HG03066 (cell line): ENCODE results near the gene SMAD3.

ENCODE experiments used
- ATAC-seq: cut with Tn5 transposase; IDR thresholded peaks from one replicate; pipeline ENCODE4 v1.9.1; 2021; ENCODE audit warnings: low read depth; ENCODE audit not compliant: unreplicated experiment

Gene SMAD3

DNA sequence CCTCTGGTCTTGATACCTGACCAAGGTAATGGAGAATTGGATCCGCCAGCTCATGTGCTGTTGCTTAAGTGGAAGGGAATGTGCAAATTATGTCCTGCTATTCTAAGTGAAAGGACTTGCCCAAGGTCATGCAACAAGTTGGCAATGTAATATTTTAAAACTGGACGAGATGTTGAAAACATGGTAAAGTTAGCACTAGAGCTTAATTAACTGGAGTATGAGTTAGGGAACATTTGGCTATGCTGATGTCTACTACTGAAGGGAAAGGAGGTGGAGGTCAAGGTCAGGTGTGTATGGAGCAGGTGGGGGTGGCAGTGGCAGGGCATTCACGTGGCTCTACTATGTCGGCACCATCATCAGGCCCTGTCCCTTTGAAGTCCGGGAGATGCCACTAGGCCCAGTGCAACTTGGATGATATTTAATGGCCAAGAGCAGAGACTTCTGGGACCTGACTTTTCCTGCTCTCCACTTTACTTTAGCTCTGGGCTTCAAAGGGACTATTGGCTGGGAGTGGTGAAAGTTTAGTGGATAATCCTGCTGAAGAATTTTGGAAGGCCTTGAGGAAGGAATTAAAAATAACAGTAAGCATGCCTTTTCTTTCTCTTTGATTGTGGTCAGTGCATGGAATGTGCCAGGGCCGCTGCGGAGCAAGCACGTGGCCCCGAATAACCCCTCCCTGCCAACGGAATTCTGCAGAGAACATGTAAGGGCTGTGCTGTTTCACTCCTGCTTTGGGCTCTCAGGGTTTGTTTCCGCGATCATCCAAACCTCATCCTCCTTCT is 14.9 kb downstream of the SMAD3 start:
- ATAC-seq, result no peak

DNA sequence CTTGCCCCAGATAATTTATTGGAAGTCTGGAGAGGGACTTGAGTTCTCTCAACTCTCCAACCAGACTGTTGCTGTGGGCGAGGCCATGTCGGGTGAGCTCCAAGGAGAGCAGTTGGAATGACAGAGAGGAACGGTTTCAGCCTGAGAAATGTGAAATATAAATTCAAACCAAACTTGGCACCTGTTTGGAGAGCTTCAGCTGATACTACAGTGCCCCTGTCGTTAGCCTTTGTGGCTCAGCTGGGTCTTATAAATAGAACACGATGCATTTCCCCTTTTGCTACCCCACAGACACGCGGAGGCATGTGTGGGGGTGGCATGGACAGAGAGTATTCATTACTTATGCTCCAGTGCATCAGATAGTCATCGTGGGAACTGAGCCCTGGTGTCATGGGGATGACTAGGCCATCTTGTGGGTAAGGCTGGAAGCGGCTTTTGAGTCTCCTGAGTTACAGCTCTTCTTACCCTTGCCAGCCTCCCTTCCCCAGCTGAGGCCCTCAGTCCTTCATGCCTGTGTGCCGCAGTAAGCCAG is 15.6 kb downstream of the SMAD3 start:
- ATAC-seq, result peak; percentile 27

DNA sequence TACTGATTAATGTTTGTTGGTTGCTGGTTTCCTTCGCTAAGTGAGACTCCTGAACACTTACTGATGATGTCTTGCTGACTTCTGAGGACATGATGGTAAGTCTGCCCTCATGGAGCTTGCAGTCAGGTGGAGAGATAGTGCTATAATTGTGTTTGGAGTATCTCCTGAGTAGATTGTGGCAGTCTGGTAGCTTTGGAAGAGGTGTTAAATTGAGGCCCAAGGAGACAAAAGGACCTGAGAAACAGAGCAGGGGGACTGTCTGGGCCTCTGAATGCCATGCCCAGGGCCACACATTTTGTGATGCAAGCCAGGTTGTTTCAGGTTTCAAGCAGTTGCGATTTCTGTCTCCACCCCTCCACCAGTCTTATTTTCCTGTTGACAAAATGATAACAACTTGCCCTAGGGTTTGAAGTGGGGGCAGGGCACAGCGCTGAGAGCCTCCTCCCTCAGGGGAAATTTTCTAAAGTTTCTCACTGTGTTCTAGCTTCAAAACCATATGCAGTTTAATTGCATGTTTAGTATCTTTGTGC is 16.7 kb downstream of the SMAD3 start:
- no peak for ATAC-seq

DNA sequence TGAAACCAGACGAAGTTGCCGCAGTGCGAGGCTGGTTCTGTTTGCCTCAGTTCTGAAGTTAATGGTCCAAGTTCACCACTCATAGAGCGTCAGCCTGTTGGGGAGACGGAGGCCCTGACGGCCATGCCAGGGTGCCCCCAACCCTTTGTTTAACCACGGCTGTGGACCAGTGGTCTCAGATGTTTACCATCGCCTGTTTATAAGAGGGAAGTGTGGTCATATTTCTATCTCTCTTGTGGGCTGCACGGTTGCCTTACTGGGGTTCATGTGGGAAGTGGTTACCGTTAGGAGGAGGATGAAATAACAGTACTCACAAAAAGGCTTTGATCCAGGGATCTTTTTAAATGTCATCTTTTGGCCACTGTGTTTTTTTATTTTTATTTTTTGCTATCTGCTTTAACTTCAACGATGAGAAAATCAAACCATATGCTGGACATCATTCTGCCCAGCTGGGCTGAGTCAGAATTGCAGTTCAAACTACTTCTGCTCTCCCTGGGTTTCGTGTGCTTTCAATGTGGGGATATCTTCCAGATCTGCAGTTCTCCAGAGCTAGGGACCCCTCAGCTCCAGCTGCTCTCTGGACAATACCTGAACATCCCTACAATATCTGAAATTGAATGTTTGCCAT is 17.8 kb downstream of the SMAD3 start:
- no peak for ATAC-seq

DNA sequence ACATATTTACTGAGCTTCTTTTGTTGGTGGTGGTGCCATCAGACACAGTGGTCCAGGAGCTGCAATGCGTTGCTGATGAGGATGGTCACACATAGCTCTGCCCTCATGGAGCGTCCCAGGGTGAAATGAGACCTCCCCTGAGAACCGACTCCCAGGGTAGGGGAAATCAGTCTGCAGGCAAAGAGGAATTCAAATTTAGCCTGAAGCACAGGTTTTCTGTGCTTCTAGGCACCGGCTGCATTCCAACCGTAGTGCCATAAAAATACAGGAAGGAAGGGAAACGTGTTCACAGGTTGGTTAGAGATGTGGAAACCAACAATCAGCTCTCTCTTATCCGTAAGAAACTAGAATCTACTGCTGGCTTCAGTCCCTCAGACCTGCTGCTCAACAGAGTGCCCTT is 19.2 kb downstream of the SMAD3 start:
- no peak for ATAC-seq

DNA sequence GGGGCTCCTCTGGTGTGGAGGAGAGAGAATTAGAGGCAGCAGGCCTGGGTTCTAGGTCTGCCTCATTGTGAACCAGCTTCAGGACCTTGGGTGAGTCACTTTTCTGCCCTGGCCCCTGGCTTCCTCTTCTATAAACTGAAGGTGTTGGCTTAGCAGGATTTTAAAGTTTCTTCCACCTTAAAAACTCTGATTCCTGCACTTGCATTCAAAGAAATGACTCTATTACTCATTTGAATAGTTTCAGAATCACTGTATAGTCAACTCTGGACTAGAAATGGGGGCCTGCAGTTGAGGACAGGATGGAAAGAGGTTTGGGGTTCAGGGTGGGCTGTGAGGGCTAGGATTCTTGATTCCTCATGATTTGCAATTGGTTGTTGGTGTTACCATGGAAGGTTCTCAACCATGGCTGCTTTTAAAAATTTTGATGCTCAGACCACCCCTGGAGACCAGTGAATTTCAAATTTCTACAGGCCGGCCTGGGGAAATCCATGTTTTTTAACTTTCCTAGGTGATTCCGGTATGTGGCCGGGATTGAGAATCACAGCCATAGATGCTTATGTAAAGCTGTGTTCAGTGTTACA is 19.9 kb downstream of the SMAD3 start:
- ATAC-seq, result no peak

DNA sequence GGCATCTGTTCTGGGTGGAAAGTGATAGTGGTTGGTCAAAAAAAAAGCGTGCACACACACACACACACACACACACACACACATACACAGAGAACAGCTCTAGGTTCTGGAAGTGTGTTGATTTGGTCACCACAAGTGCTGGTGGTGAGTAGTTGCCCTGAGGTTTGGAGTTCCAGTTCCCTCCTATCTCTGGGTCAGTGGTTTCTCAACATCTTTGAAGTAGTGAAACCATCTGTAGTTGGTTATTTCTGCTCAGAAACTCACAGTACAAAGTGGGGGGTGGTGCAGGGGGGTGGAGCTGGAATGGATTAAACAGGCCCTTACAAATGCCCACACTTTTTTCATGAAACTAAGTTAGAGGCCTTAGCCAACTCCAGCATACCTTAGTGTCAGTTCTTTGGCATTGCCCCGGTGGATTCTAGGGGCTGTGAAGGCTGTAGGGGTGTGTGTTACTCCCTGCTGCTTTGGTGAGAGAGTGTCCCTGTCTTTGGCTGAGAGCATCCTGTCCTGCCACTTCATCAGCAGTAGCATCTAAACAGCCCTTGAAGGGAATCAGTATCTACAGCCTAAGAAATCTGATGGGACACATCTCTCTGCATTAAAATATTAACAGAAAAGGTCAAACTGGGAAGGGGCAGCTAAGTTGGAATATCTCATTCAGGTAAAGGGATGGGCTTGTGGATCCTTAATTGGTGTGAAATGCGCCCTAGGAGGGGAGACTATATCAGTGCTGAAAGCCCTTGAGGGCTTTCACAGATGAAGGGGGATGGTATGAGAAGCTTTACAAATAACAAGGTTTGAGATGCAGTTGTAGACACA is 20.6 kb downstream of the SMAD3 start:
- peak; percentile 48 for ATAC-seq

DNA sequence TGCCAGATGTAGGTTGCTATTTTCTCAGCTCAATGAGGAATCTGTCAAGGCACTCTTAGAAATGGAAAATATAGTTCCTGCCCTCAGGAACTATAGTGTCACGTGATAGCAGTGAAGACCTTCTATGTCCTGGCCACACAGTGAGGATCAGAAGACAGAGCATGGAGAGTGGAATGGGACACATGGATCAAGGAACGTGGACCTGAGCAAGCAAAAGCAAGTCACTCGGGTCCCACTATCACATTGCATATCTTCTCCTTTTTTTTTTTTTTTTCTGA is 21.2 kb downstream of the SMAD3 start:
- no peak for ATAC-seq

DNA sequence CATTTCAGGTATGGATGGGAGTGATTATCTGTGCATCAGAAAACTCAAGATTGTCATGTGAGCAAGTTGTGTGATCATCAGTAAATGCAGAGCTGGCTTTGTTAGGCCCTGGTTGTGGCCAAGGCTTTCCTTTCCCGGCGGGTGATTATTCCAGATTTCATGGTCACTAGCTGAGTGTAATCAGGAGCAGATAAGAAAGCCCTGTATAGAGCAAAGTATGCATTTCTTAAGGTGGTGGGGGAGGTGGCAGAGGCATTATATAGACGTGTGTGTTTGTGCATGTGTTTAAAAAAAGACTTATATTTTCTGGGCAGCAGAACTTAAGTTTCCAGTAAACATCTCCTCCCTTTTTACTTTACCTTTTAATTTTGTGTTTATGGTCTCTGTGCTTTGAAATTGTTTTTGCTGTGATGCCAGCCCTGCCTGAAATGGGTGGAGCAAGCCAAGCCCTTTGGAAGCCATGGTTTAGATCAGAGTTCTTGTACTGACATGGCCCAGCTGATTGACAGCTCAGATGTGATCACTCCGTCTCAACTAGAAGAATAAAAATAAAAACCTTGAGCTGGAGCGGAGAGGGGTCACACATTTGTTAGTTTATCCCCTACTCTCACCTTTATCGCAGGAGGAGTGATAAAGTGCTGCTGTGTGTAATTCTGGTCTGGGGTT is 22.2 kb downstream of the SMAD3 start:
- no peak for ATAC-seq

DNA sequence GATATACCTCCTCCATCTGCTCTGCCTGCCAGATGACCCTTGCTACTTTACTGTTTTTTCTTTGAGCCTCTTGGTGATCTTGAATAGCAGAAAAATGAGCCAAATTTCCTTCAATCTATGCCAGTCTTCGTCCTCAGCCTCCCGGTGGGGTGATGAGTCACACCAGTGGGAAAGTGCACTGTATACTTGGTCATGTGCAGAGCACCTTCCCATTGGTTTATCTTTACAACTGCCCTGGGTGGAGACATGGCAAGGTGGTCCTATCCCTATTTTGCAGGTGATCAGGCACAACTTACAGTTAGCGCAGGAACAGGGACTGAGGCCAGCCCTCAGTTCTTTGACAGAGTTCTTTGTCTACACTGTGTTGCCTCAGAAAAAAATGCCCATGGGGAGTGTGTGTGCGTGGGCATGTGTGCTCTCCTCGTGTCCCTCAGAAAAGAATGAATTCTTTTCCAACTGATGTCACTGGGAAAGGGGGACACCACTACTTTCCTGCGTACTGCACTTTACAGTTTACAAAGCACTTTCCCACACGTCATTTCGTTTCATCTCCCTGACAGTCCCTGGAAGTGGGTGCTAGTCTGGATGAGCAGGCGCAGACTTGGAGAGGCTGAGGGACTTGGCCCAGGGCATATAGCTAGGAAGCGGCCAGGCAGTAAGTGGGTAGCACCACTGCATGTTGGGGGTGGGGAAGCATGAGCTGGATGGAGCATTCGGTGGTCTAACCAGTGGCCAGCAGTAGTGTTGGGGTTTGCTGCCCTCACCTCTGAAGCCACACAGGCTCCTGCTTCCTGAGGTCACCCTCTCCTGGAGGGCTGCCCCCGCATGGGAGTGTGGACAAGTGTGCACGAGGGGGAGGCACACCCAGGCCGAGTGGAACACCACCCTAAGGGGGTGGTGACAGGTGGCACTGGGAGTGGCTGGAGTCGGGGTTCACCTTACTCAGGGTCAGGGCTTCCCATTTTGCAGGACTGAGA is 24.1 kb downstream of the SMAD3 start:
- no peak for ATAC-seq

DNA sequence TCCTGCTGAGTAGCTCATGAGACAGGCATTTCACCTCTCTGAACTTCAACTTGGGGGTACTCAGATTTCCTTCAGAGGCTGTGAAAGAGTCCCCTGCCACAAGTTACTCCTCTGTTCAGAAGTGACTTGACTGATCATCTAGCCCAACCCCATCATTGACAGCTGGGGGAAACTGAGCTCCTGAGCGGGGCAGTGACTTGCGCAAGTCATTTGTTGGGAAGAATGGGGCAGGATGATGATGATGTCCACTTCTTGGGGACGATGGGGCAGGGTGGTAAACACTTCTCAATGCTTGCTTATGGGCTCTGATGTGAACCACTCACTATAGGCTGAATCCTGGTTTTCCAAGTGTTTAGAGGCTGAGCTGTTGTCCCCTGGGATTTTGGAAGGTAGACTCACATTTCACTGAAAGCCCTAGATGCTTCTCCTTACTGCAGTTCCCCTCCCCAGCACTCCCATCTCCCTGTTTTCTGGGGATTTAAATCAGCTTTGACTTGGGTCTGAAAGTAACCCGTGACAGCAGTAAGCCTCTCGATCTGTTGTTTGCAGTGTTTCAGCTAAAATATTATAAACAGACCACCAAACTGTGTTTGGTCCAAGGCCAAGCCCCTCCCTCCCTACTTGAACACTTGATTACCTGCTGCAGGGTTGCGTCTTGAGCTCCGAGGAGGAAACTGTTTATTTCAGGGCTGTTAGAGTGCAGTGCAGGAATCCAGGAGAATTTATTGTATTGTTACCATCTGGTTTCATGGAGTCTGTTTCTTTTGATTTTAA is 25.1 kb downstream of the SMAD3 start:
- no peak for ATAC-seq

DNA sequence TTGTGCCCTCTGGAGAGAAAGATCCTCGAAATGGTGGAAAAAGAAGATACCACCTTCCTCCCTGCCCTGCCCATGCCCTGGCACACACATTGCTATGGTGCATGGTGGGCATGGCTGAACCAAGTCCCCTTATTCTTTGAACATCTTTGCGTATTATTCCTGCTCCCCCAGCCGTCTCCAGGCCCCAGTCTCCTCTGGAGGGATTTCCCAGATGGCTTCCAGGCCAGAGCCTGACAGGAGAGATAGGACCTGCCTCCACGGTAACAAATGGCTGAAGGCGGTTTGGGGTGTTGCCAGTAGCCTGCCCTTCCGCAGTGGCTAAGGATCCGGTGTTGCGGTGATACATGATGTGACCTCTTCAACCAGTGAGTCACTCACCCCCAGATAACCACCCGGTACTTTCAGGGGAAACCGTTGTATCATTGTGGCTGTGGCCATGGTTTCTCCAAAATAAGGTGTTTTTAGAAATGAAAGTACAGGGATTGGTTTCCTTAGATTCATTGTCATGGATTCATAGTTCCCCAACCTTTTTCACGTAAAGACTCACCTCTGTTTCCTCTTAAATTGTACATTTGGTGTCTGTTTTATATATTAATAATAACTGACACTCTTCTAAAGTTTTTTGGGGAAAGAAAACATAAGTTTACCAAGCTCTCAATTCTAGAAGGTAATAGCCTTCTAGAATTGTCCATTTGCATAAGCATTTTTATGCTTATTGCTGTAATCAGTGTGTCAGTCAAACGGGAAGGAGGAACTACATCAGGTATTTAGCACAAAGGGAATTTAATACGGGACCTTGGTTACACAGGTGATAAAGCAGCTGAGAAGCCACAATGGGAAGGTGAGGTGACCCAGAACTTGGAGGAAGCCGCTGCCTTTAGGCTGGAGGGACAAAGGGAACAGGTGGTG is 25.9 kb downstream of the SMAD3 start:
- ATAC-seq, result peak; percentile 68

DNA sequence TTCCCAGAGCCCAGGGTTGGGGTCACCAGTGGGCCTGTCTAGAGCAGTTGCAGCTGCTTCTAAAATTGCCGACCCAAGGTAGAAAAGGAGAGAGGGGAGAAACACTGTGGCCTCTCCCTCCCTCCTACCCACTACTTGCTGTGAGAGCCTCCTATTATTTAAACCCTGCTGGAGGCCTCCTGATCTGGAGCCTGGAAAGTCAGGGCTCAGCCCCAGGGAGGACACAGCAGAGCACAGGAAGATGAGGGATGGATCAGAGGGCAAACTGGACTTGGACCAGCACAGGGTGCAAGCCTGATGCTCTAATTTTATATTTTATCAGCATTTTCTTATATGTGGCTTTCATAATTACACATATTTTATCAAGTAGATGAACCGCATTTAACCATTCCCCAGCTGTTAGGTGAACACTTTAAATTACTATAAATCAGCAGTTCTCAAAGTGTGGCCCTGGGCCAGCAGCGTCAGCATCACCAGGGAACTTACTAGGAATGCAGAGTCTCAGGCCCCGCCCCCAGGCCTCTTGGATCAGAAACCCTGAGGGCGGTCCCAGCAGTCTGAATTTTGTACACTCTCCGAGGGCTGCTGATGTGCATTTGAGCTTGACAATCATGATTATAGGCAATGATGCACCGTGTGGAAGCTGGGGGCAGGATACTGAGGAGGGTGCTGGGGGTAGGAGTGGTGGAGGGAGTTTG is 26.7 kb downstream of the SMAD3 start:
- no peak for ATAC-seq

DNA sequence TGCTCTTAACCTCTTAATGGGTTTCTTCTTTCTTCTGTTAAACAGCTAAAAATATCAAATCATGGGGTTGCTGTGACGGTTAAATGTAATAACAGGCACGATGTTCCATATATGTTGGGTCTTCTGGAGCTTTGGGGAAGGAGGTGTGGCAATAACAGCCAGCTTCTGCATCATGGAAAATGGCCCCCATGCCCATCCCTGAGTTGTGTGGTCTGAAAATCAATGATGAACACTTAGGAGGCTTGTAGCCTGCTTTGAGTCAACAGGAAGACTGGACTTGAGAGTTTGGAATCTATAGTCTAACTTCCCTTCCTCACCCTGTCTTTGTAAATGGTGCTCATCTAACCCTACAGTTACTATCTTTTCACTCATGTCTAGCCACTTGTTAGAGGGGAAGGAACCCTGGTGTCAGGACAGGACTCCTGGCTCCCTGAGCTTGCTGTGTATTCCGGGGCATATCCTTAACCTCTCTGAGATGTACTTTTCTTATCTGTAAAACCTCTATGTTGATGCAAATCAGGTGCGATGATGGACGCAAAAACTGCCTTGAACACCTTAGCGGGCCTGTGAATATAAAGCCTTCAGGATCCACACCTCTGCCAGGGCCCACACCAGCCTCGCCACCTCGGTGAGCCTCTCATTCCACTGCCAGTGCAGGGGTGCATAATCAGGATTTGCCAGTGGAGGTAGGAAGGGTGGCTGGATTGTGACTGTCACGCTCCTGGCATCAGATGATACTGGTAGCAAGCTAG is 27.5 kb downstream of the SMAD3 start:
- no peak for ATAC-seq

DNA sequence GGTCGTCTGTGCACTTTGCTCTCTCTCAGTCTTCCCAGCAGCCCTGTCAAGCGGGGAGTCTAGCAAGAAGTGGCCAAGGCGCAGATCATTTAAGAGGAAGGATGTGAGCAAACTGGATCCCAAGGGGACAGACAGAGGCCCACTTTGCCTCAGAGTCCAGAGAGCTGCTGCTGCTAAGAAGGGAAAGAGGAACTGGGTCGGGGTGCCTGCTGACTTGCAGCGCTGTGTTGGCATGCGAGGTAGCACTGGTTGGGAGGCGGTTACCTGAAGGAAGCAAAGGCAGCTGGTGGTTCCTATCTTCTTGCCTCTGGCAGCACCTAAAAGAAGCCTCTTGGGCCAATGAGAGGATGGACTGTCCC is 28.1 kb downstream of the SMAD3 start:
- ATAC-seq, result peak; percentile 44
